ENCODE data around the gene CHRNG.

Gene CHRNG

GRCh38 chr2:232544674-232545073, 5.2 kb downstream of the CHRNG start:
- H3K4me3 ChIP-seq (ENCODE audit: low read length), result no peak overlapping the region
- TF ChIP-seq CTCF (conservative IDR thresholded peaks at IDR 0.05; ENCODE audit: low read depth, low read length), result no peak
- DNase-seq (ENCODE audit: low read depth), result no peak

- H3K4me3 ChIP-seq (ENCODE audit: low read length), result no peak overlapping the region
- no peak for TF ChIP-seq CTCF (conservative IDR thresholded peaks at IDR 0.05; ENCODE audit: low read depth, low read length)
- DNase-seq (ENCODE audit: low read depth), result no peak
Observed at GRCh38 chr2:232545511-232546375, 6.3 kb downstream of the CHRNG start.

- TF ChIP-seq CTCF (conservative IDR thresholded peaks at IDR 0.05; ENCODE audit: low read depth, low read length), result no peak
- no peak for DNase-seq (ENCODE audit: low read depth)
- H3K4me3 ChIP-seq (ENCODE audit: low read length), result no peak overlapping the region
Observed at GRCh38 chr2:232547991-232548390, 8.5 kb downstream of the CHRNG start.

GRCh38 chr2:232549655-232550353, 10.3 kb downstream of the CHRNG start:
- TF ChIP-seq CTCF (conservative IDR thresholded peaks at IDR 0.05; ENCODE audit: low read depth, low read length), result no peak
- peak overlapping the region; percentile 88 for H3K4me3 ChIP-seq (ENCODE audit: low read length)
- DNase-seq (ENCODE audit: low read depth), result no peak

- TF ChIP-seq CTCF (conservative IDR thresholded peaks at IDR 0.05; ENCODE audit: low read depth, low read length), result peak; percentile 19
- peak within 1 kb of the TSS; percentile 88 for H3K4me3 ChIP-seq (ENCODE audit: low read length)
- DNase-seq (ENCODE audit: low read depth), result peak; percentile 77
Observed at GRCh38 chr2:232550354-232551249, 11.1 kb downstream of the CHRNG start, which contains the start of the genes EIF4E2 and TIGD1. Gene EIF4E2, plus strand, starts transcription at chr2:232550689. Its CDS starts 36 bp downstream, at chr2:232550725. Gene TIGD1, minus strand, starts transcription at chr2:232550557. Its CDS starts 675 bp downstream, at chr2:232549882.

GRCh38 chr2:232551250-232551638, 11.8 kb downstream of the CHRNG start:
- no peak for TF ChIP-seq CTCF (conservative IDR thresholded peaks at IDR 0.05; ENCODE audit: low read depth, low read length)
- no peak for DNase-seq (ENCODE audit: low read depth)
- peak overlapping the region; percentile 88 for H3K4me3 ChIP-seq (ENCODE audit: low read length)

Data from retinal pigment epithelial cell (primary cell).